ENCODE results near the gene MBD3L1. TPM values are rescaled to one million over a fixed set of nuclear protein-coding genes. Genes with fewer than 3 reads are reported as not detected.

The MBD3L1 gene
- total RNA-seq (not detected), polyA plus RNA-seq (not detected)
- long read RNA-seq, donor 1: 0 reads
- long read RNA-seq, donor 2: 0 reads
- long read RNA-seq, donor 3: 0 reads
- long read RNA-seq, donor 4: 0 reads
- long read RNA-seq, donor 5: 0 reads
- long read RNA-seq, donor 6: 0 reads
- long read RNA-seq, donor 7: 0 reads
- long read RNA-seq, donor 8: 0 reads
- long read RNA-seq, donor 9: 0 reads
- long read RNA-seq, donor 10, partial matches to known transcripts: 0 of 2 reads
- long read RNA-seq, donor 10, other reads (novel, unspliced or antisense): 0 of 2 reads

DNA sequence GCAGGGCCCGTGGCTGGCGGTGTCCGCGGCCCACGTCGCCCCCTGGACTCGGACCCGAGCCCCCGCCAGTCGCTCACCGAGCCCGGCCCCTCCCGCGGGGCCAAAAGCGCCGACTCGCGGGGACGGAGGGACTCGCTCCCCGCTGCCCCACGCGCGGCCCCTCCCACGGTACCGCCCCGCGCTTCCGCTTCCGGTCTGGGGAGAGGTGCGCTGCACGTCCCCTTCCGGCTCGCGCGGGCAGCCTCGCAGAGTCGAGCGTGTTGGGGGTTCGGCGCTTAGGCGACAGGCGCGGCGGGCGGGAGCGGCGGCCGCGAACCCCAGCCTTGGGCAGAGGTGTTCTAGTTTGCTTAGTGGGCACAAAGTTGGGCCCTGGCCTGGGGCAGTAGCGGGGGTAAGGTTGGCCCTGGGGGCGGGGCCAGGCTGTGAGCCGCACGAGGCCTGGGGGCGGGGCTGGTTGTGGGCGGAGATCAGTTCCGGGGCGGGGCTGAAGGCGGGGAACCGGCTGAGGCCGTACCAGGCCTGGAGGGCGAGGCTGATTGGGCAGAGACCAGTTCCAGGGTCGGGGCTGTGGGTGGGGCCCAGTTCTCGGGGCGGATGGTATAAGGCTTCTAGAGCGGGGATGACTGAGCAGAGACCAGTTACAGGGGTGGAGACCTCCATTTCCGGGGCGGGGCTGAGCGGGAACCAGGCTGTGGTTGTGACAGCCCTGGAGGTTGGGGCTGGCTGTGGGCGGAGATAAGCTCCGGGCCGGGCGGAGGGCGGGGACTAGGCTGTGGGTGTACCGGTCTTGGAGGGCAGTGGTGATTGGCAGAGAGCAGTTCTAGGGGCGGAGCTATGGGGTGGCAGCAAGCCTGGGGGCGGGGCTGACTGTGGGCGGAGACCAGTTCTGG lies at the start of gene MBD3L1, which contains the start of gene ZNF558:
TSS of gene MBD3L1 (plus strand) at position 246 of the 890 bp plus-strand sequence. CDS start 10,302 bp downstream, outside the sequence.
TSS of gene ZNF558 (minus strand) at position 173 of the 890 bp plus-strand sequence. CDS start 9,645 bp downstream, outside the sequence.
- peak; percentile 96 to 100 (median 99) for DNase-seq
- 0 to 2% (median 1%) methylated on average over 8 to 78 of the region's 78 CpGs for WGBS, 4 donors
- Histone ChIP-seq H3K9me3 (replicated peaks in 1 of 3) (no peaks in the 10 kb centered on the region), H3K4me1 (replicated peaks in 1 of 2) (peaks cover 6% of the 10 kb centered on the region in 2 donors), H3K27ac (peak within 1 kb of the TSS; percentile 84 to 97 (median 92)), H3K36me3 (replicated peaks in 1 of 2) (no peaks in the 10 kb centered on the region), H3K27me3 (no peaks in the 10 kb centered on the region), H3K4me3 (peak within 1 kb of the TSS; percentile 6 to 97 (median 83))
- intact Hi-C loops (cut with DNase I): no loop called here
- TF ChIP-seq POLR2A (IDR thresholded peaks at IDR 0.05): peak; percentile 74 to 77
- TF ChIP-seq, protein P1, sequence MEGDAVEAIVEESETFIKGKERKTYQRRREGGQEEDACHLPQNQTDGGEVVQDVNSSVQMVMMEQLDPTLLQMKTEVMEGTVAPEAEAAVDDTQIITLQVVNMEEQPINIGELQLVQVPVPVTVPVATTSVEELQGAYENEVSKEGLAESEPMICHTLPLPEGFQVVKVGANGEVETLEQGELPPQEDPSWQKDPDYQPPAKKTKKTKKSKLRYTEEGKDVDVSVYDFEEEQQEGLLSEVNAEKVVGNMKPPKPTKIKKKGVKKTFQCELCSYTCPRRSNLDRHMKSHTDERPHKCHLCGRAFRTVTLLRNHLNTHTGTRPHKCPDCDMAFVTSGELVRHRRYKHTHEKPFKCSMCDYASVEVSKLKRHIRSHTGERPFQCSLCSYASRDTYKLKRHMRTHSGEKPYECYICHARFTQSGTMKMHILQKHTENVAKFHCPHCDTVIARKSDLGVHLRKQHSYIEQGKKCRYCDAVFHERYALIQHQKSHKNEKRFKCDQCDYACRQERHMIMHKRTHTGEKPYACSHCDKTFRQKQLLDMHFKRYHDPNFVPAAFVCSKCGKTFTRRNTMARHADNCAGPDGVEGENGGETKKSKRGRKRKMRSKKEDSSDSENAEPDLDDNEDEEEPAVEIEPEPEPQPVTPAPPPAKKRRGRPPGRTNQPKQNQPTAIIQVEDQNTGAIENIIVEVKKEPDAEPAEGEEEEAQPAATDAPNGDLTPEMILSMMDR (IDR thresholded peaks at IDR 0.05): peak in 2 of 6 experiments; percentile 10 to 22

DNA sequence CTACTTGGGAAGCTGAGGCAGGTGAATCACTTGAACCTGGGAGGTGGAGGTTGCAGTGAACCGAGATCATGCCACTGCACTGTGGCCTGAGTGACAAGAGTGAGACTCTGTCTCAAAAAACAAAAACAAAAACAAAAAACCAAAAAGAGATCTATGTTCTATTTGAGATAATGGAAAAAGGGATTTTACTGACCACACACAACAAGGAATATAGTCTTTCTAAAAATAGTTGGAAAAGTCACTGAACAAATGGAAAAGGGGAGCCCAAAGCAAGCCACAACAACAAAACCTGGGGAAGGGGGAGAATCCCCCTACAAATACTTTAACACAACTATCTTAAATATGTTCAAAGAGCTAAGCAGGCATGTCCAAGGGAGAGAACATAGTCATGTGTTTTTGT lies 37.4 kb upstream of the MBD3L1 start:
- H3K9me3 ChIP-seq (replicated peaks in 1 of 3): peaks cover 0 to 14% (median 0%) of the 10 kb centered on the region in 3 donors
- intact Hi-C loops (cut with DNase I): no loop called here

DNA sequence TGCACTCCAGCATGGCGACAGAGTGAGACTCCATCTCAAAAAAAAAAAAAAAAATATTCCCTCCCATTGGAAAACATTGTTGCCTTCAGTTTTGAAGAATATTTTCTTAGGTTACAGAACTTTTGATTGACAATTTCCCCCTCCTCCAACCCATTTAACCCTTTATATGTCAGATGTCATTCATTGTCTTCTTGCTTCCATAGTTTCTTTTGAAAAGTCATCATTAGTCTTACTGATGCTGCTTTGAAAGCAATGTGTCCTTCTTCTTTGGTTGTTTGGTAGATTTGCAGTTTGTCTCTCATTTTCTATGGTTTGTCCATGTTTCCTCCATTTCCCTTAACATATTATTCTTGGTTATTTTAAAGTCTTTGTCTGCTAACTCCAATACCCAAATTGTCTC lies 25.5 kb upstream of the MBD3L1 start:
- no peak overlapping the region for H3K27ac ChIP-seq
- peaks cover 0 to 11% of the 10 kb centered on the region in 2 donors for H3K36me3 ChIP-seq (replicated peaks in 1 of 2)
- H3K9me3 ChIP-seq (replicated peaks in 1 of 3): peaks cover 13 to 59% (median 21%) of the 10 kb centered on the region in 3 donors
- intact Hi-C loops (cut with DNase I): no loop called here
- 89 to 100% (median 94%) methylated on average over 1 of the region's 1 CpG for WGBS, 4 donors
- H3K4me3 ChIP-seq: no peak overlapping the region
- DNase-seq: no peak
- H3K27me3 ChIP-seq: no peaks in the 10 kb centered on the region
- H3K4me1 ChIP-seq (replicated peaks in 1 of 2): no peaks in the 10 kb centered on the region
- TF ChIP-seq, protein P1 (IDR thresholded peaks at IDR 0.05): no peak
- no peak for TF ChIP-seq POLR2A (IDR thresholded peaks at IDR 0.05)

More for the DNA sequence above, 37.4 kb upstream of the MBD3L1 start:
- no peaks in the 10 kb centered on the region for H3K36me3 ChIP-seq (replicated peaks in 1 of 2)
- no peak overlapping the region for H3K4me3 ChIP-seq
- no peaks in the 10 kb centered on the region for H3K27me3 ChIP-seq
- H3K4me1 ChIP-seq (replicated peaks in 1 of 2): no peaks in the 10 kb centered on the region
- TF ChIP-seq POLR2A (IDR thresholded peaks at IDR 0.05): no peak
- TF ChIP-seq, protein P1 (IDR thresholded peaks at IDR 0.05): no peak
- no peak overlapping the region for H3K27ac ChIP-seq
- DNase-seq: no peak
- WGBS, 4 donors: 48 to 75% (median 70%) methylated on average over 1 of the region's 1 CpG
